HG03095 (cell line): ENCODE results near the gene ANKRD12.
"Not testable (repeated sequence)": the region's sequence is repeated elsewhere in the genome, so short reads cannot be mapped to it uniquely, and the experiment has no call there.

Source experiments
- ATAC-seq: cut with Tn5 transposase; IDR thresholded peaks from one replicate; pipeline ENCODE4 v1.9.1; 2021; ENCODE audit warnings: moderate library complexity; ENCODE audit not compliant: unreplicated experiment

Gene ANKRD12

DNA sequence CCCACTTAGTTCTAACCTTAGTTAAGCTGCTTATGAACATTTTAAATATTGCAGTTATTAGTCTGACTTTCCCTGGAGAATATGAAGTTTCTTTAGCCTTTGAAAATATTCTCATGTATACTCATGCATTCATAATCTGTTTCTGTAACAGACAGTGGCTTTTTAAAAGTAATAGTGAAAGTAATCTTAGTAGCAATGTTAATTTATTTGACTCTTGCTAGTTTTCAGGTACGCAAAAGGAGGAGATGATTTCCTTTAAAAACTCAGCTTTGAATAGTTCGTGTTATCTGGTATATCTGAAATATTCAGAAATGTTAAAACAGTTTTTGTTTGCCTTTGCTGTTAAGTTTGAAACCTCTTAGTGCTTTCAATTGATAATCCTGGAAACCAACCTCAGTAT, 3.8 kb downstream of the ANKRD12 start:
- no peak for ATAC-seq

GRCh38 chr18:9140984-9141383, 4.4 kb downstream of the ANKRD12 start:
- no peak for ATAC-seq

GRCh38 chr18:9146224-9146623, 9.6 kb downstream of the ANKRD12 start:
- no peak for ATAC-seq

GRCh38 chr18:9147440-9148202, 11.0 kb downstream of the ANKRD12 start:
- ATAC-seq: peak; percentile 59

GRCh38 chr18:9148203-9148552, 11.6 kb downstream of the ANKRD12 start:
- no peak for ATAC-seq

DNA sequence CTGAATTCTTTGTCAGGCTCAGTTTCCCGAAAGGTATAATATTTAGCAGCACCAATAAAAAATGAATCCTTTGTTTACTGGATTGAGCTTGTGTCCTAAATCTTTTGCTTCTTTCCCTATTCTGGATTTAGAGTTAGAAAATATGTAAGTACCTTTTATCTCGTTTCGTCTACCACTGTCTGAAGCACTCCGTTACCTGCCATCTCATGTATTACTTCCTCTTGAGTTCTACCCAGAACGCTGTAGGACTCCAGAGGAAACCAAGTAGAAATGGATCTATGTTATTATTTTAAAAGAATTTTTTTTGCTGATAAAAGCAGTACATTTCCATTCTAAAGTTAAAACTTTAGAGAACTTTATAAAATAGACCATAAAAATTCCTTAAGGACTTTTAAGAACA, 13.5 kb downstream of the ANKRD12 start:
- ATAC-seq: no peak

DNA sequence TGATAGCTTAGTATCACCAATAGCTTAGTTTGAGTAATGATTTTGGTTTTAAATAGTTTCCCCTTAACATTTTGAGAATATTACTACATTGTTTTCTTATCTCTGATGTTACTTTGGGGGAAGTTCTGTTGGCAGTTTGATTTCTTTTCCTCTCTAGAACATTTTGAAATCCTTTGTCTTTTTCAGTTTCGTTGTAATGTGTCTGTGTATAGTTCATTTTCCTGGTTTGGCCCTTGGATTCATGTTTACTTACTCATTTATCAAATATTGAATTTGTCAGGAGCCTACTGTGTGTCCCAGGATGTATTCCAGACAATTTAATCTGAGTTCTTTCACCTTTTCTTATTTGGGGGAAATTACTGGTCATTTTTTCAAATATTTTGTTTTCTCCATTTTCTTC, 16.7 kb downstream of the ANKRD12 start:
- no peak for ATAC-seq

- no peak for ATAC-seq
Measured at GRCh38 chr18:9156604-9157249, 20.1 kb downstream of the ANKRD12 start.

- no peak for ATAC-seq
Measured at GRCh38 chr18:9157806-9158205, 21.2 kb downstream of the ANKRD12 start.

DNA sequence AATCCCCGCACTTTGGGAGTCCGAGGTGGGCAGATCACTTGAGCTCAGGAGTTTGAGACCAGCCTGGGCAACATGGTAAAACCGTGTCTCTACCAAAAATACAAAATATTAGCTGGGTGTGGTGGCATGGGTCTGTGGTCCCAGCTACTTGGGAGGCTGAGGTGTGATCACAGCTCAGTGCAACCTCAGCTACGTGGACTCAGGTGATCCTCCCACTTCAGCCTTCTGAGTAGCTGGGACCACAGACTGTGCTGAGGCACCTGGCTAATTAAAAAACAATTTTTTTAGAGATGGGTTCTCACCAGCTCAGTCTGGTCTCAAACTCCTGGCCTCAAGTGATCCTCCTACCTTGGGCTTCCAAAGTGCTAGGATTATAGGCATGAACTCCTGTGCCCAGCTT, 23.4 kb downstream of the ANKRD12 start:
- no peak for ATAC-seq

- not testable (repeated sequence) for ATAC-seq
Measured at GRCh38 chr18:9162663-9163062, 26.1 kb downstream of the ANKRD12 start.

DNA sequence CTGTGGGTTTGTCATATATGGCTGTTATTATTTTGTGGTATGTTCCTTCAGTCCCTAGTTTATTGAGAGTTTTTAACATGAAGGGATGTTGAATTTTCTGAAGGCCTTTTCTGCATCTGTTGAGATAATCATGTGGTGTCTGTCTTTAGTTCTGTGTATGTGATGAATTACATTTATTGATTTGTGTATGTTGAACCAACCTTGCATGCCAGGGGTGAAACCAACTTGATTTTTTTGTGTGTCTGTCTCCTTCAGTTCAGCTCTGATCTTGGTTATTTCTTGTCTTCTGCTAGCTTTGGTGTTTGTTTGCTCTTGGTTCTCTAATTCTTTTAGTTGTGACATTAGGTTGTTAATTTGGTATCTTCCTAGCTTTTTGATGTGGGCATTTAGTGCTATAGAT, 27.6 kb downstream of the ANKRD12 start:
- not testable (repeated sequence) for ATAC-seq

DNA sequence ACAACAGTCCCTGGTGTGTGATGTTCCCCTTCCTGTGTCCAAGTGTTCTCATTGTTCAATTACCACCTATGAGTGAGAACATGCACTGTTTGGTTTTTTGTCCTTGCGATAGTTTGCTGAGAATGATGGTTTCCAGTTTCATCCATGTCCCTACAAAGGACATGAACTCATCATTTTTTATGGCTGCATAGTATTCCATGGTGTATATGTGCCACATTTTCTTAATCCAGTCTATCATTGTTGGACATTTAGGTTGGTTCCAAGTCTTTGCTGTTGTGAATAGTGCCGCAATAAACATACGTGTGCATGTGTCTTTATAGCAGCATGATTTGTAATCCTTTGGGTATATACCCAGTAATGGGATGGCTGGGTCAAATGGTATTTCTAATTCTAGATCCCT, 29.3 kb downstream of the ANKRD12 start:
- ATAC-seq: not testable (repeated sequence)

GRCh38 chr18:9169515-9169914, 32.9 kb downstream of the ANKRD12 start:
- not testable (repeated sequence) for ATAC-seq

DNA sequence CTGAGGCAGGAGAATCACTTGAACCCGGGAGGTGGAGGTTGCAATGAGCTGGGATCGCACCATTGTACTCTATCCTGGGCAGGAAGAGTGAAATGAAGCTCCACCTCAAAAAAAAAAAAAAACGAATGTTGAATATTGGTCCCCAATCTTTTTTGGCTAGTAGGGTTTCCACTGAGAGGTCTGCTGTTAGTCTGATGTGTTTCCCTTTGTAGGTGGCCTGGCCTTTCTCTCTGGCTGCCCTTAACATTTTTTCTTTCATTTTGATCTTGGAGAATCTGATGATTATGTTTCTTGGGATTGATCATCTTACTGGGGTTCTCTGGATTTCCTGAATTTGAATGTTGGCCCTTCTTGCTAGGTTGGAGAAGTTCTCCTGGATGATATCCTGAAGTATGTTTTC, 35.3 kb downstream of the ANKRD12 start:
- not testable (repeated sequence) for ATAC-seq

DNA sequence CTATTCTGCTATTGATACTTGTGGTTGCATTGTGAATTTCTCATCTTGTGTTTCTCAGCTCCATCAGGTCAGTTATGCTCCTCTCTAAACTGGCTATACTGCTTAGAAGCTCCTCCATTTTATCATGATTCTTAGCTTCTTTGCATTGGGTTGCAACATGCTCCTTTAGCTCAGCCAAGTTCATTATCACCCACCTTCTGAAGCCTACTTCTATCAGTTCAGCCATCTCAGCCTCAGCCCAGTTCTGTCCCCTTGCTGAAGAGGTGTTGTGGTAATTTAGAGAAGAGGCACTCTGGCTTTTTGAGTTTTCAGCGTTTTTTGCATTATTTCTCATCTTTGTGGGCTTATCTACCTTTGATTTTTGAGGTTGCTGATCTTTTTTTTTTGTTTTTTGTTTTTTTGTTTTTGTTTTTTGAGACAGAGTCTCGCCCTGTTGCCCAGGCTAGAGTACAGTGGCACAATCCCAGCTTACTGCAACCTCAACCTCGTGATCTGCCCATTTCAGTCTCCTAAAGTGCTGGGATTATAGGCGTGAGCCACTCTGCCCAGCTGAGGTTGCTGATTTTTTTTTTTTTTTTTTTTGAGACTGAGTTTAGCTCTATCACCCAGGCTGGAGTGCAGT, 36.0 kb downstream of the ANKRD12 start:
- ATAC-seq: no peak

GRCh38 chr18:9173770-9174233, 37.2 kb downstream of the ANKRD12 start:
- peak; percentile 52 for ATAC-seq

DNA sequence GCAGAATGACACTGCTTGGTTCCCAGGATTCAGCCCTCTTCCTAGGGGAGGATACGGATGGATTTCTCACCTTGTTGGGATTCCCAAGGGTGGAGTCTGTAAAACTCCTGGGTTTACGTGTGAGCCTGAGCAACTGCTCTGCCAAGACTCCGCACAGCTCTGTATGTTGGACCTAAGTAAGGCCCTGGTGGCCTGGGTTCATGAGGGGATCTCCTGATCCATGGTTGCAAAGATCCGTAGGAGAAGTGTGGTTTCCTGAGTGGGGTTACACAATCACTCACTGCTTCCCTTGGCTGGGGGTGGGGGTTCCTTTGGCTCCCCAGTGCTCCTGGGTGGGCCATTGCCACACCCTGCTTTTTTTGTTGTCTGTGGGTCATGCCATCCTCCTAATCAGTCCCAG, 37.7 kb downstream of the ANKRD12 start:
- no peak for ATAC-seq

- ATAC-seq: no peak
Measured at GRCh38 chr18:9175115-9175514, 38.5 kb downstream of the ANKRD12 start.

- ATAC-seq: no peak
Measured at GRCh38 chr18:9177031-9177430, 40.5 kb downstream of the ANKRD12 start.

GRCh38 chr18:9177466-9177865, 40.9 kb downstream of the ANKRD12 start:
- no peak for ATAC-seq

DNA sequence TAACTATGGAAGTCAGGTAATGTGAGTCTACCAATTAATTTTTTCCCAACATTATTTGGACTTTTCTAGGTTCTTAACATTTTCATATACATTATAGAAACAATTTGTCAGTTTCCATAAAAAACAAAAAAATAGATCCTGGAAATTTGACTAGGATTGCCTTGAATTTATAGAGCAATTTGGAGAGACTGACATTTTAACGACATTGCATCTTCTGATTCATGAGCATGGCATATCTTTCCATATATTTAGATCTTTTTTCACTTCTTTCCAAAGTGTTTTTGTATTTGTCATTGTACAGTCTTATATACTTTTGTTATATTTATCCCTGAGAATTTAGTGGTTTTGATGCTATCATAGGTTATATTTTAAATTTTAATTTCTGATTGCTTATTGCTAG, 42.0 kb downstream of the ANKRD12 start:
- no peak for ATAC-seq
